COLO668 (cell line): ENCODE measurements around the gene QKI.
"Not testable (repeated sequence)": the region's sequence is repeated elsewhere in the genome, so short reads cannot be mapped to it uniquely, and the experiment has no call there.

ENCODE experiments used
- DNase-seq: peaks from one replicate; lab custom pipeline; 2025; ENCODE audit not compliant: unreplicated experiment; lab: John Stamatoyannopoulos, UW

Gene QKI

GRCh38 chr6:163414117-163414945 lies at the start of gene QKI:
Gene QKI, plus strand, starts transcription at chr6:163414718. Its CDS starts 476 bp downstream, at chr6:163415194.
- peak; percentile 70 for DNase-seq

GRCh38 chr6:163366288-163366687 lies 48.2 kb upstream of the QKI start:
- no peak for DNase-seq

- DNase-seq: no peak
These were observed 46.9 kb upstream of the QKI start for GRCh38 chr6:163367497-163368183.

- no peak for DNase-seq
These were observed 45.4 kb upstream of the QKI start for GRCh38 chr6:163369141-163369540.

GRCh38 chr6:163369628-163370365 lies 44.7 kb upstream of the QKI start:
- no peak for DNase-seq

GRCh38 chr6:163370464-163371117 lies 43.9 kb upstream of the QKI start:
- no peak for DNase-seq

- no peak for DNase-seq
These were observed 43.4 kb upstream of the QKI start for GRCh38 chr6:163371129-163371528.

GRCh38 chr6:163373240-163373639 lies 41.3 kb upstream of the QKI start:
- no peak for DNase-seq

- DNase-seq: no peak
These were observed 39.2 kb upstream of the QKI start for GRCh38 chr6:163375361-163375760.

GRCh38 chr6:163376187-163376586 lies 38.3 kb upstream of the QKI start:
- no peak for DNase-seq

GRCh38 chr6:163377561-163377960 lies 37.0 kb upstream of the QKI start:
- no peak for DNase-seq

GRCh38 chr6:163380216-163380615 lies 34.3 kb upstream of the QKI start:
- no peak for DNase-seq

- DNase-seq: no peak
These were observed 33.3 kb upstream of the QKI start for GRCh38 chr6:163381118-163381756.

- not testable (repeated sequence) for DNase-seq
These were observed 31.1 kb upstream of the QKI start for GRCh38 chr6:163383396-163383795.

- DNase-seq: no peak
These were observed 30.6 kb upstream of the QKI start for GRCh38 chr6:163383912-163384311.

- no peak for DNase-seq
These were observed 30.0 kb upstream of the QKI start for GRCh38 chr6:163384510-163384909.

- DNase-seq: not testable (repeated sequence)
These were observed 29.0 kb upstream of the QKI start for GRCh38 chr6:163385503-163385902.

- DNase-seq: no peak
These were observed 28.1 kb upstream of the QKI start for GRCh38 chr6:163386329-163386908.

GRCh38 chr6:163387317-163387716 lies 27.2 kb upstream of the QKI start:
- no peak for DNase-seq

- DNase-seq: no peak
These were observed 25.2 kb upstream of the QKI start for GRCh38 chr6:163389354-163389753.
